HUES6 (cell line): ENCODE data around the gene MB21D2.
A peak's percentile ranks its signal among the peaks of the same experiment; 100 is the strongest.
"Not testable (repeated sequence)": the region's sequence is repeated elsewhere in the genome, so short reads cannot be mapped to it uniquely, and the experiment has no call there.

ENCODE experiments used
- H3K27ac ChIP-seq: 2 replicates; pipeline ENCODE4 v1.7.0; 2013; ENCODE audit warnings: low read depth, mild to moderate bottlenecking, low read length, inconsistent platforms
- H3K27me3 ChIP-seq: 2 replicates; pipeline ENCODE4 v1.6.1; 2013; ENCODE audit warnings: low read length; ENCODE audit not compliant: control insufficient read depth, insufficient read depth
- H3K36me3 ChIP-seq: 2 replicates; pipeline ENCODE4 v1.6.1; 2013; ENCODE audit warnings: low read length; ENCODE audit not compliant: control insufficient read depth, insufficient read depth
- H3K4me1 ChIP-seq: 2 replicates; pipeline ENCODE4 v1.6.1; 2013; ENCODE audit warnings: low read length; ENCODE audit not compliant: control insufficient read depth, insufficient read depth
- H3K4me3 ChIP-seq: 2 replicates; pipeline ENCODE4 v1.5.1; 2013; ENCODE audit warnings: low read depth, low read length
- H3K9ac ChIP-seq: one replicate; pipeline ENCODE4 v1.6.1; 2013; ENCODE audit warnings: mild to moderate bottlenecking, low read length
- H3K9me3 ChIP-seq: 2 replicates; pipeline ENCODE4 v1.6.1; 2013; ENCODE audit warnings: low read depth, low read length; ENCODE audit not compliant: control insufficient read depth, insufficient read depth

The MB21D2 gene

GRCh38 chr3:192799721-192800120 is 117.9 kb downstream of the MB21D2 start:
- no peak overlapping the region for H3K9ac ChIP-seq

GRCh38 chr3:192795021-192795420 is 122.6 kb downstream of the MB21D2 start:
- H3K27me3 ChIP-seq = no peaks in the 10 kb centered on the region
- no peak overlapping the region for H3K4me3 ChIP-seq
- H3K4me1 ChIP-seq = no peaks in the 10 kb centered on the region
- H3K27ac ChIP-seq = no peak overlapping the region
- no peaks in the 10 kb centered on the region for H3K9me3 ChIP-seq
- no peak overlapping the region for H3K9ac ChIP-seq
- peaks cover 22% of the 10 kb centered on the region for H3K36me3 ChIP-seq

More at GRCh38 chr3:192799721-192800120, 117.9 kb downstream of the MB21D2 start:
- Histone ChIP-seq H3K36me3 (peaks cover 22% of the 10 kb centered on the region), H3K4me1 (no peaks in the 10 kb centered on the region; the same call in 1 of the 2 replicates), H3K27ac (no peak overlapping the region), H3K27me3 (no peaks in the 10 kb centered on the region), H3K9me3 (no peaks in the 10 kb centered on the region), H3K4me3 (no peak overlapping the region)

GRCh38 chr3:192794216-192794615 is 123.4 kb downstream of the MB21D2 start:
- Histone ChIP-seq H3K36me3 (peaks cover 18% of the 10 kb centered on the region), H3K9me3 (no peaks in the 10 kb centered on the region), H3K27me3 (no peaks in the 10 kb centered on the region), H3K9ac (no peak overlapping the region), H3K4me1 (no peaks in the 10 kb centered on the region), H3K27ac (no peak overlapping the region), H3K4me3 (no peak overlapping the region)

- not testable (repeated sequence) for H3K27ac ChIP-seq, H3K27me3 ChIP-seq, H3K9me3 ChIP-seq, H3K4me1 ChIP-seq, H3K36me3 ChIP-seq, H3K9ac ChIP-seq
- peak overlapping the region; percentile 20; the same call in 1 of the 2 replicates for H3K4me3 ChIP-seq
These were observed 128.7 kb downstream of the MB21D2 start for GRCh38 chr3:192788816-192789515.

GRCh38 chr3:192778508-192778907 is 139.1 kb downstream of the MB21D2 start:
- Histone ChIP-seq H3K4me1 (no peaks in the 10 kb centered on the region), H3K27me3 (no peaks in the 10 kb centered on the region), H3K27ac (no peak overlapping the region), H3K9ac (no peak overlapping the region), H3K9me3 (peaks cover 18% of the 10 kb centered on the region), H3K4me3 (no peak overlapping the region), H3K36me3 (no peaks in the 10 kb centered on the region)

GRCh38 chr3:192774341-192774740 is 143.3 kb downstream of the MB21D2 start:
- H3K4me3 ChIP-seq, H3K36me3 ChIP-seq, H3K4me1 ChIP-seq, H3K9ac ChIP-seq, H3K27me3 ChIP-seq, H3K27ac ChIP-seq: not testable (repeated sequence)
- peaks cover 18% of the 10 kb centered on the region for H3K9me3 ChIP-seq

- no peak overlapping the region for H3K4me3 ChIP-seq
- H3K9ac ChIP-seq = no peak overlapping the region
- H3K27me3 ChIP-seq = no peaks in the 10 kb centered on the region
- no peaks in the 10 kb centered on the region for H3K4me1 ChIP-seq
- no peaks in the 10 kb centered on the region for H3K36me3 ChIP-seq
- no peak overlapping the region for H3K27ac ChIP-seq
- peaks cover 18% of the 10 kb centered on the region for H3K9me3 ChIP-seq
These were observed 145.3 kb downstream of the MB21D2 start for GRCh38 chr3:192772240-192772894.

- Histone ChIP-seq H3K27me3 (no peaks in the 10 kb centered on the region), H3K4me1 (no peaks in the 10 kb centered on the region), H3K9me3 (peaks cover 4% of the 10 kb centered on the region; the same call in 1 of the 2 replicates), H3K36me3 (no peaks in the 10 kb centered on the region), H3K27ac (no peak overlapping the region), H3K9ac (no peak overlapping the region), H3K4me3 (no peak overlapping the region)
These were observed 159.0 kb downstream of the MB21D2 start for GRCh38 chr3:192758654-192759053.

GRCh38 chr3:192751148-192751547 is 166.5 kb downstream of the MB21D2 start:
- H3K9ac ChIP-seq = no peak overlapping the region
- H3K36me3 ChIP-seq = no peaks in the 10 kb centered on the region
- no peak overlapping the region for H3K4me3 ChIP-seq
- H3K9me3 ChIP-seq = peaks cover 2% of the 10 kb centered on the region; the same call in 1 of the 2 replicates
- H3K27me3 ChIP-seq = no peaks in the 10 kb centered on the region
- H3K27ac ChIP-seq = no peak overlapping the region
- peaks cover 20% of the 10 kb centered on the region; the same call in 1 of the 2 replicates for H3K4me1 ChIP-seq

GRCh38 chr3:192750201-192750600 is 167.5 kb downstream of the MB21D2 start:
- Histone ChIP-seq H3K27ac (no peak overlapping the region), H3K9ac (no peak overlapping the region), H3K27me3 (no peaks in the 10 kb centered on the region), H3K36me3 (no peaks in the 10 kb centered on the region), H3K9me3 (peaks cover 6% of the 10 kb centered on the region; the same call in 1 of the 2 replicates), H3K4me1 (peaks cover 21% of the 10 kb centered on the region), H3K4me3 (no peak overlapping the region)

GRCh38 chr3:192747746-192748145 is 169.9 kb downstream of the MB21D2 start:
- peaks cover 6% of the 10 kb centered on the region; the same call in 1 of the 2 replicates for H3K9me3 ChIP-seq
- H3K27ac ChIP-seq = no peak overlapping the region
- H3K9ac ChIP-seq = no peak overlapping the region
- no peaks in the 10 kb centered on the region for H3K27me3 ChIP-seq
- H3K36me3 ChIP-seq = no peaks in the 10 kb centered on the region
- no peak overlapping the region for H3K4me3 ChIP-seq
- peaks cover 24% of the 10 kb centered on the region for H3K4me1 ChIP-seq
